ENCODE data around the gene DAB2IP. TPM values are rescaled to one million over a fixed set of nuclear protein-coding genes. Genes with fewer than 3 reads are reported as not detected.

Gene DAB2IP
- total RNA-seq, 1 experiment from 2014 or later = 46.7 TPM

DNA sequence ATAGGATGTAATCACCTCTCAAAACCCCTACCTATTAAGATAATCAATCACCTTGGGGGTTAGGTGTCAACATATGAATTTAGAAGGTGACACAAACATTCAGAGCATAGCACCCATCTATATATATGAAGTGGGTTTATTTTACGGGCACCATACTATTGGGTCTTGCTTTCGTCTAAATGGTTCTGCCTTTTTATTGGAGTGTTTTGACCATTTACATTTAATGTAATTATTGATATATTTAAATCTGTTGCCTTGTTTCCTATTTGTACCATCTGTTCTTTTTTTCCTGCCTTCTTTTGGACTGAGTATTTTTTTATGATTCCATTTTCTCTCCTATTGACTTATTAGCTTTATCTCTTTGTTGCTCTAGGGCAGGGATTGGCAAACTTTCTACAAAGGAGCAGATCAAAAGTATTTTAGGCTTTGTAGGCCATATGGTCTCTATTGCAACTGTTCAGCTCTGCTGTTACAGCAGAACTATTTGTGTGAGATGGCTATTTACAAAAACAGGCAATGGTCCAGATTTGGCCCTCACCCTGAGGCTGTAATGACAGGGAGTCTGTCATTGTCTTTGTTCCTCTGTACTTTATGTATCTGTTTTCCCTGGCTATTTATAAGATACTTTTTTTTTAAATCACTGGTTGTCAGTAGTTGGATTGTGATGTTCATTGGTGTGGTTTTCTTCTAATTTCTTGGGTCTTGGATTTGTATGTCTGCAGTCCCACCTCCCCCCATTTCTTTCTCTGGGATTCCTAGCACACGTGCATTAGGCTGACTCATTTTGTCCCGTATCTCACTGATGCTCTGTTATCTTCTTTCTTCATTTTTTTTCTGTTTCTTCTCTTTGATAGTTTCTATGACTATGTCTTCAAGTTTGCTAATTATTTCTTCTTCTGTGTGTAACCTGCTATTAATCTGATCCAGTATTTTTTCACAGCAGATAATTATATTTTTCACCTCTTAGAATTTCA lies 127.1 kb downstream of the DAB2IP start:
- Histone ChIP-seq H3K27ac (no peak overlapping the region), H4K20me1 (ENCODE audit: insufficient read depth) (no peaks in the 10 kb centered on the region), H3K4me1 (replicated peaks; ENCODE audit: insufficient read depth) (no peaks in the 10 kb centered on the region), H3K36me3 (ENCODE audit: low read depth) (peaks cover 11% of the 10 kb centered on the region; the same call in 1 of the 2 replicates), H2AFZ (no peak overlapping the region), H3K9me3 (ENCODE audit: insufficient read depth, low read depth) (0 out of 2 replicates have a peak, but pooled peaks cover 4% of the 10 kb centered on the region), H3K27me3 (ENCODE audit: insufficient read depth, low read depth) (no peaks in the 10 kb centered on the region), H3K79me2 (ENCODE audit: low read depth) (no peaks in the 10 kb centered on the region), H3K4me2 (no peak overlapping the region), H3F3A (ENCODE audit: insufficient read depth, low read depth) (no peaks in the 10 kb centered on the region), H3K9me2 (ENCODE audit: insufficient read depth) (no peaks in the 10 kb centered on the region), H3K4me3 (no peak overlapping the region)
- intact Hi-C loops (cut with micrococcal nuclease; ENCODE audit: unreplicated experiment) = no loop called here
- no TSS peak for BruUV-seq (replicated peaks)
- ChIA-PET POLR2A (ENCODE audit: unreplicated experiment) (no interaction called here), CTCF (interaction anchor here (0.6 kb wide), 1 partner anchor 169 kb away, joined by 3 read pairs; no protein-coding TSS in a partner anchor)
- no peak for DNase-seq
- TF ChIP-seq EZH2 (IDR thresholded peaks at IDR 0.05; ENCODE audit: low read depth) = no peak
- TF ChIP-seq, protein P1, sequence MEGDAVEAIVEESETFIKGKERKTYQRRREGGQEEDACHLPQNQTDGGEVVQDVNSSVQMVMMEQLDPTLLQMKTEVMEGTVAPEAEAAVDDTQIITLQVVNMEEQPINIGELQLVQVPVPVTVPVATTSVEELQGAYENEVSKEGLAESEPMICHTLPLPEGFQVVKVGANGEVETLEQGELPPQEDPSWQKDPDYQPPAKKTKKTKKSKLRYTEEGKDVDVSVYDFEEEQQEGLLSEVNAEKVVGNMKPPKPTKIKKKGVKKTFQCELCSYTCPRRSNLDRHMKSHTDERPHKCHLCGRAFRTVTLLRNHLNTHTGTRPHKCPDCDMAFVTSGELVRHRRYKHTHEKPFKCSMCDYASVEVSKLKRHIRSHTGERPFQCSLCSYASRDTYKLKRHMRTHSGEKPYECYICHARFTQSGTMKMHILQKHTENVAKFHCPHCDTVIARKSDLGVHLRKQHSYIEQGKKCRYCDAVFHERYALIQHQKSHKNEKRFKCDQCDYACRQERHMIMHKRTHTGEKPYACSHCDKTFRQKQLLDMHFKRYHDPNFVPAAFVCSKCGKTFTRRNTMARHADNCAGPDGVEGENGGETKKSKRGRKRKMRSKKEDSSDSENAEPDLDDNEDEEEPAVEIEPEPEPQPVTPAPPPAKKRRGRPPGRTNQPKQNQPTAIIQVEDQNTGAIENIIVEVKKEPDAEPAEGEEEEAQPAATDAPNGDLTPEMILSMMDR (conservative IDR thresholded peaks at IDR 0.05) = no peak

DNA sequence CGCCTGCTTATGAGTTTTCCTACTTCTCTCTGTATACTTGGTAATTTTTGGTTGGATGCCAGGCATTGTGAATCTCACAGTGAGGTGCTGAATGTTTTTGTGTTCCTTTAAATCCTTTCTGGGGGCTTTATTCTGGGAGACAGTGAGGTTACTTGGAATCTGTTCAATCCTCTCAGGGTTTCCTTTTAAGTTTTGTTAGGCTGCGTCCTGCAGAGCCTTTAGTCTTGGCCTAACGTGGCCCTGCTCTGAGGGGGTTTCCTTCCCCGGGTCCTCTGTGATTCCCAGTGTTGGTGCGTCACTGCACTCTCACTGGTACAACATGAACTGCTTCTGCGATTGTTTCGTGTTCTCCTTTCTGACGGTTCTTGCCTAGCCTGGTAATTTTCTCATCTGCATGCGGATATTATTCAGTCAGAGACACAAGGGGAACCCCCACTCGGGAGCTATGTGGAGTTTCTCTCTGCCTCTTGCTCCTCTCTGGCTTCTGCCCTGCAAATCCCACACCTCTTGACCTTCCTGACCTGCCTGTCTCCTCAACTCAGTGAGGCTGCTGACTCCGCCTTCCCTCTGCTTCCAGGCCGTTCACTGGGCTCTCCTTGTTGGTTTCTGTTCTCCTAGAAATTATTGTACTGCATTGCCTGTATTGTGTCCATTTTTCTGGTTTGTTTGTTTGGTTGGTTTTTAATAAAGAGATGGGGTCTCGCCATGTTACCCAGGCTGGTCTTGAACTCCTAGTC lies 128.1 kb downstream of the DAB2IP start:
- DNase-seq = no peak
- 0 out of 2 replicates have a peak, but pooled peaks cover 4% of the 10 kb centered on the region for H3K9me3 ChIP-seq (ENCODE audit: insufficient read depth, low read depth)
- no peak for TF ChIP-seq EZH2 (IDR thresholded peaks at IDR 0.05; ENCODE audit: low read depth)
- TF ChIP-seq, protein P1 (conservative IDR thresholded peaks at IDR 0.05) = no peak
- no peaks in the 10 kb centered on the region for H3K4me1 ChIP-seq (replicated peaks; ENCODE audit: insufficient read depth)
- BruUV-seq (replicated peaks) = no TSS peak
- H3K4me2 ChIP-seq = no peak overlapping the region
- H3K27me3 ChIP-seq (ENCODE audit: insufficient read depth, low read depth) = no peaks in the 10 kb centered on the region
- H2AFZ ChIP-seq = no peak overlapping the region
- H3K36me3 ChIP-seq (ENCODE audit: low read depth) = peaks cover 11% of the 10 kb centered on the region; the same call in 1 of the 2 replicates
- H4K20me1 ChIP-seq (ENCODE audit: insufficient read depth) = no peaks in the 10 kb centered on the region
- H3F3A ChIP-seq (ENCODE audit: insufficient read depth, low read depth) = no peaks in the 10 kb centered on the region
- no peaks in the 10 kb centered on the region for H3K9me2 ChIP-seq (ENCODE audit: insufficient read depth)
- intact Hi-C loops (cut with micrococcal nuclease; ENCODE audit: unreplicated experiment) = loop anchor here (10.0 kb wide), 1 partner anchor 65 kb away; no protein-coding TSS in a partner anchor
- no peak overlapping the region for H3K4me3 ChIP-seq
- no peak overlapping the region for H3K27ac ChIP-seq
- ChIA-PET CTCF (no interaction called here), POLR2A (ENCODE audit: unreplicated experiment) (no interaction called here)
- no peaks in the 10 kb centered on the region for H3K79me2 ChIP-seq (ENCODE audit: low read depth)

All from PC-9 (cell line).